Measurements from ENCODE around the gene SPRING1. TPM values are rescaled to one million over a fixed set of nuclear protein-coding genes. Genes with fewer than 3 reads are reported as not detected.

The SPRING1 gene
- total and polyA plus RNA-seq, 2 of the 13 experiments (the other 11 are each of a cell fraction or from before 2014, with no cell fraction given), result 20.0 to 51.8 TPM

DNA sequence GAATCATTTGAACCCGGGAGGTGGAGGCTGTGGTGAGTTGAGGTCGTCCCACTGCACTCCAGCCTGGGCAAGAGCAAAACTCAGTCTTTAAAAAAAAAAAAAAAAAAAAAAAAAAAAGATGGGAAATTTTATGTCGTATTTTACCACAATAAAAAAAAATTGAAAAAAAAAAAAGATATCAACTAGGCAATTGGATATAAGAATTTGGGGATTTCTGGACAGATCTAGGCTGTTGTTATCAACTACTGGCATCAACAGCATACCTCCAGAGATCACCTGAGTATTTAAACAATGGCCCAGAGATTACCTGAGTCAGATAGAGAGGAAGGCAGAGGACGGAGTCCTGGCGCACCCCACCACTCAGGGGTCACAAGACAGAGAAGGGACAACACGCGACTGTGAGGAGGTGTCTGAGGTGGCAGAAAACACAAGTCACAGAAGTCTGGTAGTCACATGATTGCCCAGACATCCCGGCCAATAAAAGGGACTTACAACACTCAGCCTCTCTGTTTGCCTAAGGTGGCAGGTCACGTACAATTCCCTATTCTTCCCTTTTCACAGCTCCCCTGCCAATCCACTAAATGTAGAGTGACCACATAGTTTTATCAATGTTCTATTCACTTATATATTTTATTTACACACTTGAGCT is 1.8 kb downstream of the SPRING1 start (continued):
- TF ChIP-seq, protein P1, sequence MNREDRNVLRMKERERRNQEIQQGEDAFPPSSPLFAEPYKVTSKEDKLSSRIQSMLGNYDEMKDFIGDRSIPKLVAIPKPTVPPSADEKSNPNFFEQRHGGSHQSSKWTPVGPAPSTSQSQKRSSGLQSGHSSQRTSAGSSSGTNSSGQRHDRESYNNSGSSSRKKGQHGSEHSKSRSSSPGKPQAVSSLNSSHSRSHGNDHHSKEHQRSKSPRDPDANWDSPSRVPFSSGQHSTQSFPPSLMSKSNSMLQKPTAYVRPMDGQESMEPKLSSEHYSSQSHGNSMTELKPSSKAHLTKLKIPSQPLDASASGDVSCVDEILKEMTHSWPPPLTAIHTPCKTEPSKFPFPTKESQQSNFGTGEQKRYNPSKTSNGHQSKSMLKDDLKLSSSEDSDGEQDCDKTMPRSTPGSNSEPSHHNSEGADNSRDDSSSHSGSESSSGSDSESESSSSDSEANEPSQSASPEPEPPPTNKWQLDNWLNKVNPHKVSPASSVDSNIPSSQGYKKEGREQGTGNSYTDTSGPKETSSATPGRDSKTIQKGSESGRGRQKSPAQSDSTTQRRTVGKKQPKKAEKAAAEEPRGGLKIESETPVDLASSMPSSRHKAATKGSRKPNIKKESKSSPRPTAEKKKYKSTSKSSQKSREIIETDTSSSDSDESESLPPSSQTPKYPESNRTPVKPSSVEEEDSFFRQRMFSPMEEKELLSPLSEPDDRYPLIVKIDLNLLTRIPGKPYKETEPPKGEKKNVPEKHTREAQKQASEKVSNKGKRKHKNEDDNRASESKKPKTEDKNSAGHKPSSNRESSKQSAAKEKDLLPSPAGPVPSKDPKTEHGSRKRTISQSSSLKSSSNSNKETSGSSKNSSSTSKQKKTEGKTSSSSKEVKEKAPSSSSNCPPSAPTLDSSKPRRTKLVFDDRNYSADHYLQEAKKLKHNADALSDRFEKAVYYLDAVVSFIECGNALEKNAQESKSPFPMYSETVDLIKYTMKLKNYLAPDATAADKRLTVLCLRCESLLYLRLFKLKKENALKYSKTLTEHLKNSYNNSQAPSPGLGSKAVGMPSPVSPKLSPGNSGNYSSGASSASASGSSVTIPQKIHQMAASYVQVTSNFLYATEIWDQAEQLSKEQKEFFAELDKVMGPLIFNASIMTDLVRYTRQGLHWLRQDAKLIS (CRISPR knock-in tag; IDR thresholded peaks at IDR 0.05), result no peak
- TF ChIP-seq FOXO1 (CRISPR knock-in tag; IDR thresholded peaks at IDR 0.05), result 0 out of 2 replicates have a peak, but pooled peaks have one; percentile 31
- no peak for TF ChIP-seq ARNTL (CRISPR knock-in tag; IDR thresholded peaks at IDR 0.05)
- 0 out of 2 replicates have a peak, but pooled peaks have one; percentile 41 for TF ChIP-seq SOX13 (IDR thresholded peaks at IDR 0.05)
- TF ChIP-seq SOX13 (CRISPR knock-in tag; conservative IDR thresholded peaks at IDR 0.05 in 1 of 2, IDR thresholded peaks at IDR 0.05 in 1 of 2), result peak in 1 of 2 experiments; percentile 86; a peak in 2 of 4 replicates
- peak; percentile 40 for TF ChIP-seq TCF7 (IDR thresholded peaks at IDR 0.05; ENCODE audit: low read depth)
- no peak for TF ChIP-seq SMAD3 (CRISPR knock-in tag; IDR thresholded peaks at IDR 0.05)
- no peak for TF ChIP-seq CCDC6 (CRISPR knock-in tag; IDR thresholded peaks at IDR 0.05)
- peak; percentile 84 for TF ChIP-seq NR2F6 (IDR thresholded peaks at IDR 0.05)
- TF ChIP-seq NR2F6 (CRISPR knock-in tag; IDR thresholded peaks at IDR 0.05), result peak; percentile 81
- 0 out of 2 replicates have a peak, but pooled peaks have one; percentile 30 for TF ChIP-seq ZNF331 (CRISPR knock-in tag; IDR thresholded peaks at IDR 0.05)
- TF ChIP-seq E2F5 (CRISPR knock-in tag; conservative IDR thresholded peaks at IDR 0.05), result no peak
- no peak for TF ChIP-seq GPN1 (CRISPR knock-in tag; IDR thresholded peaks at IDR 0.05; ENCODE audit: borderline replicate concordance)
- TF ChIP-seq NCOA1 (CRISPR knock-in tag; IDR thresholded peaks at IDR 0.05), result no peak
- TF ChIP-seq, protein P2, sequence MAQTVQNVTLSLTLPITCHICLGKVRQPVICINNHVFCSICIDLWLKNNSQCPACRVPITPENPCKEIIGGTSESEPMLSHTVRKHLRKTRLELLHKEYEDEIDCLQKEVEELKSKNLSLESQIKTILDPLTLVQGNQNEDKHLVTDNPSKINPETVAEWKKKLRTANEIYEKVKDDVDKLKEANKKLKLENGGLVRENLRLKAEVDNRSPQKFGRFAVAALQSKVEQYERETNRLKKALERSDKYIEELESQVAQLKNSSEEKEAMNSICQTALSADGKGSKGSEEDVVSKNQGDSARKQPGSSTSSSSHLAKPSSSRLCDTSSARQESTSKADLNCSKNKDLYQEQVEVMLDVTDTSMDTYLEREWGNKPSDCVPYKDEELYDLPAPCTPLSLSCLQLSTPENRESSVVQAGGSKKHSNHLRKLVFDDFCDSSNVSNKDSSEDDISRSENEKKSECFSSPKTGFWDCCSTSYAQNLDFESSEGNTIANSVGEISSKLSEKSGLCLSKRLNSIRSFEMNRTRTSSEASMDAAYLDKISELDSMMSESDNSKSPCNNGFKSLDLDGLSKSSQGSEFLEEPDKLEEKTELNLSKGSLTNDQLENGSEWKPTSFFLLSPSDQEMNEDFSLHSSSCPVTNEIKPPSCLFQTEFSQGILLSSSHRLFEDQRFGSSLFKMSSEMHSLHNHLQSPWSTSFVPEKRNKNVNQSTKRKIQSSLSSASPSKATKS (CRISPR knock-in tag; IDR thresholded peaks at IDR 0.05), result no peak
- TF ChIP-seq KLF16 (CRISPR knock-in tag; IDR thresholded peaks at IDR 0.05), result no peak
- no peak for TF ChIP-seq POLR2AphosphoS5 (IDR thresholded peaks at IDR 0.05; ENCODE audit: low read depth, low read length)
- TF ChIP-seq ZKSCAN1 (IDR thresholded peaks at IDR 0.05; ENCODE audit: low read length), result no peak
- TF ChIP-seq ELF3 (CRISPR knock-in tag; IDR thresholded peaks at IDR 0.05), result 0 out of 2 replicates have a peak, but pooled peaks have one; percentile 33
- TF ChIP-seq SCMH1 (CRISPR knock-in tag; IDR thresholded peaks at IDR 0.05; ENCODE audit: borderline replicate concordance), result no peak
- no peak for TF ChIP-seq ZNF615 (CRISPR knock-in tag; IDR thresholded peaks at IDR 0.05; ENCODE audit: borderline replicate concordance)
- no peak for TF ChIP-seq ZNF44 (CRISPR knock-in tag; IDR thresholded peaks at IDR 0.05)
- TF ChIP-seq, protein P3, sequence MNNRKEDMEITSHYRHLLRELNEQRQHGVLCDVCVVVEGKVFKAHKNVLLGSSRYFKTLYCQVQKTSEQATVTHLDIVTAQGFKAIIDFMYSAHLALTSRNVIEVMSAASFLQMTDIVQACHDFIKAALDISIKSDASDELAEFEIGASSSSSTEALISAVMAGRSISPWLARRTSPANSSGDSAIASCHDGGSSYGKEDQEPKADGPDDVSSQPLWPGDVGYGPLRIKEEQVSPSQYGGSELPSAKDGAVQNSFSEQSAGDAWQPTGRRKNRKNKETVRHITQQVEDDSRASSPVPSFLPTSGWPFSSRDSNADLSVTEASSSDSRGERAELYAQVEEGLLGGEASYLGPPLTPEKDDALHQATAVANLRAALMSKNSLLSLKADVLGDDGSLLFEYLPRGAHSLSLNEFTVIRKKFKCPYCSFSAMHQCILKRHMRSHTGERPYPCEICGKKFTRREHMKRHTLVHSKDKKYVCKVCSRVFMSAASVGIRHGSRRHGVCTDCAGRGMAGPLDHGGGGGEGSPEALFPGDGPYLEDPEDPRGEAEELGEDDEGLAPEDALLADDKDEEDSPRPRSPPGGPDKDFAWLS (CRISPR knock-in tag; IDR thresholded peaks at IDR 0.05; ENCODE audit: borderline replicate concordance), result no peak
- TF ChIP-seq ZNF724P (CRISPR knock-in tag; IDR thresholded peaks at IDR 0.05; ENCODE audit: borderline replicate concordance), result no peak

Data from HepG2 (cell line).